ENCODE measurements around the gene SPATS2.

SPATS2 gene

GRCh38 chr12:49559011-49559675 is 191.9 kb downstream of the SPATS2 start:
- DNase-seq: no peak

DNA sequence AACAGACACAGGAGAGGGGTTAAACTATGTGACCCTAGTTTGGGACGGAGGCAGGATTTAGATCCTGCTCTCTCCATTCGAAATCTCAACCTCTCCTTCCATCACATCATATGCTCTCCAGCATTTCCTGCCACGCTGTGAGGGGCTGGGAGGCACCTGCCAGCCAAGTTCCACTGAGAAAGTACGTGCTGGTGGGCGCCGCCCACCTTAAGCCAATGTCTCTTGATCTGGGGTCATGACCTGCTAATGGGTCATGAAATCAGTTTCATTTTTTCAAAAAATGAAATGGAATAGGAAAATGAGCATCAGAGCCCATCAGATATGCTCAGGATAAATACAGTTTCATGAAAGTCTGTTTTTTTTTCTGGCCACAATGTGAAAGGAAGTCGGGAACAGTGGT is 193.4 kb downstream of the SPATS2 start:
- no peak for DNase-seq

GRCh38 chr12:49562233-49562632 is 195.0 kb downstream of the SPATS2 start:
- DNase-seq: no peak

DNA sequence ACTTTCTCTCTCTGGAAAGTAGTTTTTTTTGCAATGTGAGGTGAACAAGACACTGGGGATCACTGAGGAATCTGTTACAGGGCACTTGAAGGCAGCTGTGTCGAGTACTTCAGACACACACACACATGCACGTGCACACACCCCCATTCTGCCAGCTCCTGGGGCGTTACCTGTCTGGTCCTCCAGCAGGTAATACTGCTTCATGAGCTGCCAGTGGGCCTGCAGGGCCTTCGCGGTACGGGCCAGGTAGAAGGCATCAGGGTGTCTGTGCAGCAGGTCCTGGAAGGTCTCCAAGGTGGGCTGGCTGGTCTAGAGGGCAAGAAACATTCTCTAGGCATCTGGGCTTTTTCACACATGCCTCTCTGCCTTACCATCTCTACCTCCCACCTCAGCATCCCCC is 195.6 kb downstream of the SPATS2 start:
- no peak for DNase-seq

DNA sequence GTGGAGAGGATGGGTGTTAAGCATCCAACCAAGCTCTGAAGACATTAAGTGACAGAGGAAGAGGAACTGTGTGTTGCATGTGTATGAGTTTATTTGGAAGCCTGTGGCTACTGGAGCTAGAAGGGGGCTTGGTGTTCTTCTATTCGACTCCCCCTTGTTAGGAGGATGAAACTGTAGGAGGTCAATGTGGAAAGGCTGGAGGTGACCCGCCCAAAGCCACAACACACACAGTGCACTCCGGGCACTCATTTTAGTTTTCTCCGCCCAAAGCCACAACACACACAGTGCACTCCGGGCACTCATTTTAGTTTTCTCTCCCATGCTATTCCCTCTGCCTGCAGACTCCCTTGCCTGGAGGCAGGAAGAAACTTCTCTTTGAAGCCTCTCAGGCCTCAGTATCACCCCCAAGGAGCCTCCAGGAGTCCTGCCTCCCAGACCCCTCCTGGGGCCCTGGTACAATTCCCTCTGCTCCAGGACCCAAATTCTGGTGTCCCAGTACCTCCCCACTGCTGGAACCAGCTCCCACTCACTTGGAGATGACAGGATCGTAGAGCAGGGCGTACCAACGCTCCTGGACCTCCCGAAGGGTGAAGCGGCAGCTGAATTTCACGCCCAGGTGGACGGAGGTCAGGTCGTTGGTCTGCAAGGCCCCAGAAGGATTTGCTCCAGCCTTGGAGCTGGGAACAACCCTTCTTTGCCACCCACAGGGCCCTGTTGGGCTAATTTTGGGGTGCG is 196.9 kb downstream of the SPATS2 start:
- no peak for DNase-seq

- no peak for DNase-seq
These were observed 197.6 kb downstream of the SPATS2 start for GRCh38 chr12:49564686-49565405.

DNA sequence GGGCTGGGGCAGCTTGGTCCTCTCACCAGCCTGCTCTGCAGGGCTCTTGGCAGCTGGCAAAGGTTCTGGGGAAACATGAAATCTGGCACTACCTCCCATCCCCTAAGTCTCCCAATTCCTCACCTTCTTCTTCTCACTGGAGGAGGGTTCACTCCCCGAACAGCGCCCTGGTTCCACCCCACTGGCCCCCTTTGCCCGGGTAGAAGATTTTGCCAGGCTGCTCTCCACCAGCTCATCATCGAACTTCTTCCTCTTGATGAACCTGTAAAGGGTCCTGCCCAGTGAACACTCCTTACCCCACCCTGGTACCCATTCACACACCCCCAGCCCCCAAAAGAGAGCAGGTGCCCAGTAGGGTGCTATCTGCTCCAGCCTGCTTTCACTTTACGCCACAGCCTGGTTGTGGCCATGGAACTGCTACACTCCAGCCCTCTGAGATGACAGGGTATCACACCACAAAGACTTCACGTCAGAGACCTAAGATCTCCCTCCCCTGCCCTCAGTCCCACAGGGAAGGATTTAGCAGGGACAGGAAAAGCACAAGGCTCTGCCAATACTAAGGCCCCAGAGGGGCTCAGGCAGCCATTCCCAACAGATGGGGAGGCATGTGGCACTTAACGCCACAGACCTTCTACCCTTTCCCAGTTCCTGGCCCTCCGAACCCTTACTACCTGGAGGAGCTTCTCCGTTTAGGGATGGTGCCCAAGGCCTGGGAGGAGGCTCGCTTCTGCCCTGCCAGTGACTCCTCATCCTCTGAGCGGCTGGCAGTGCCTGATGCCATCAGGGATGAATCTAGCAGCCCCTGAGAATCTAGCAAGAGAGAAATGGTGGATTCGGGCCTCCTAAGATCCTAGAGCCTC is 198.4 kb downstream of the SPATS2 start:
- no peak for DNase-seq

GRCh38 chr12:49566361-49566760 is 199.1 kb downstream of the SPATS2 start:
- DNase-seq: no peak

GRCh38 chr12:49567302-49567610 is 200.0 kb downstream of the SPATS2 start:
- DNase-seq: no peak

DNA sequence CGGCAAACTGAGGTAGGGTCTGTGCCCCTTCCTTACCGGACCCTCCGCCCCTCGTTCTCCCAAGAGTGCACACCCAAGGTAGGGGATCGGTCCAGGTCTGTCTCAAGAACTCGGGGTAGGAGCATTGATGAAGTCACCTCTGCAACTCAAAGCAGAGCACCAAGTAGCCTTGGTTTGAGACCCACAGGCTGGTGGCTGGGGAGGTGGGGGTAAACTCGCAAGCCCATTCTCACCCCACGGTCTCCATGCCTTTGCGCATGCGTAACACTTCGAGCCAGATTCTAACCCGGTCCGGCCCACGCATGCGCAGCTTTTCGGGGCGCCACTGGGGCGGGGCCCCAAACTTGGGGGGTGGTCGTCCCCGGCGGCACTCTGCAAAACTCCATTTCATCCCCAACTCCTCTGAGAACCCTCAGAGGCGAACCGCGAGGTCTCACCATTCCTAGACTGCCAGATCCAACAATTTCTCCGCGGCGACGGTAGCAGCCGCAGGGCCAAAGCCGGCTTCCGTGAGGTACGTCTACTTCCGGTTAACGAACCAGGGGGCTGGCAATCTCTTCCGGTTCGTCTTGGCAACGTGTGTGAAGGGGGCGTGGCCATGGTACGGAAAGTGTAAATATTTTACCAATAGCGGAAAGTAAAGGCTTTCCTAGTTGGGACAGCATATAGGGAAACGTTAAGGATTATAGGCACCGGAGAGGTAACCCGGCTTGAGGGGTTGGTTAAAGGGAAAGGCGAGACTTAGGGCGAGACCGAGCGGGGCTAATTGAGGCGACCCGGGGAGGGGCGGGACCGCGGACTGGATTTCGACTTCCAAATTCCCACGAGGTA is 200.6 kb downstream of the SPATS2 start, which contains the start of gene MCRS1:
Gene MCRS1, minus strand, starts transcription at position 532 of the 831 bp plus-strand sequence. CDS start 1,411 bp downstream, outside the sequence.
- peak; percentile 90 to 92 for DNase-seq

DNA sequence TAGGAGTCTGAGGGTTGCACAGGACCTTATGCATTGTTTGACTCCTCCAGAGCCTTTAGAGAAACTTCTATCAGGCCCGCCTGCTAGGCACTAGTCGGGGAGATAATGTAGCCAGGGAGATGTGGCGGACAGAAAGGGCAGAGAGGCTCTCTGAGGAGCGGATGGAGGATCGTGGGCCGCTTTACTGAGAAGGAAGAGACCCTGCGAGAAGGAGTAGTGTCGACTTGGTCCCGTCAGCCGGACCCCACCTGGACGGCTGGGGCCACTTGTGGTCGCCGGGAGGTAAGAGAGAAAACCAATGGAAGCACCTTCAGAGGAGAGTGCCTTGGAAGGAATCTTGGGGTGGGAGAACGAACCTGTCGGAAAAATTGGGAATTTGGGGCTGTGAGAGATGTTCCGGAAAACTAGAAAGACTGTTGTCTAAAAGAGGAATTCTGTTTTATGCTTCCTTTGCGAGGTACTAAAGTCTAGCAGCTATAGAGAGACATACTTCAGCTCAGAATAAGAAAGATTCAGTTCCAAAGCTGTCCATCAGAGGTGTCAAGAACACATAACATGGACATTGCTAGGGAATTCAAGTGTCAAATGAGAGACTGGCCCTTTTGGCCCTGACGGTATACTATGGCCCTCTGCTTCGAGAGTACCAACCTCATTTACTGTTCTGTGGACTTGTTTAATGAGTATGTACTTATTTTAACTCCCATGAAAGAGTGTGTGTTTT is 201.3 kb downstream of the SPATS2 start:
- no peak for DNase-seq
